HepG2 (cell line): Measurements from ENCODE around the gene AFDN. TPM values are rescaled to one million over a fixed set of nuclear protein-coding genes. Genes with fewer than 3 reads are reported as not detected.

Experiments
- CREB1 ChIP-seq, 2 experiments: fragments of 450-650 bp in 1 of 2; IDR thresholded peaks; 2 replicates each; pipeline ENCODE4 v1.6.1; 2016 to 2017; ENCODE audit warnings: control low read depth in 1 of 2, mild to moderate bottlenecking in 1 of 2, missing compliant biosample characterization in 1 of 2, missing genetic modification characterization in 1 of 2
- CREM ChIP-seq, 2 experiments: sonication (generic) in 1 of 2; formaldehyde crosslinking in 1 of 2; IDR thresholded peaks; 2 replicates each; pipeline versions ENCODE4 v1.4.0 to v1.6.1; 2016 to 2020; ENCODE audit warnings: antibody characterized with exemption in 1 of 2, mild to moderate bottlenecking in 1 of 2, missing genetic modification reagents in 1 of 2
- HMGXB3 ChIP-seq: sonication (generic); formaldehyde crosslinking; IDR thresholded peaks from 2 replicates; pipeline ENCODE4 v1.4.0; 2020; ENCODE audit warnings: missing genetic modification reagents, borderline replicate concordance
- HNRNPL ChIP-seq: fragments of 200-400 bp; formaldehyde crosslinking; IDR thresholded peaks from 2 replicates; pipeline ENCODE4 v1.6.1; 2017; ENCODE audit warnings: mild to moderate bottlenecking, low read depth, low read length
- HNRNPLL ChIP-seq: fragments of 200-400 bp; formaldehyde crosslinking; IDR thresholded peaks from 2 replicates; pipeline ENCODE4 v1.6.1; 2017; ENCODE audit warnings: mild to moderate bottlenecking, low read depth, low read length; ENCODE audit not compliant: poor library complexity, severe bottlenecking
- KLF12 ChIP-seq: sonication (generic); formaldehyde crosslinking; IDR thresholded peaks from 2 replicates; pipeline ENCODE4 v1.4.0; 2020; ENCODE audit warnings: missing genetic modification reagents, borderline replicate concordance
- MYC ChIP-seq: sonication (generic); formaldehyde crosslinking; IDR thresholded peaks from 2 replicates; pipeline ENCODE4 v1.9.0; 2021; ENCODE audit warnings: missing genetic modification reagents, borderline replicate concordance
- NR2F6 ChIP-seq, 2 experiments: IDR thresholded peaks; 2 replicates each; pipeline ENCODE4 v1.6.1; 2016; ENCODE audit warnings: antibody characterized with exemption in 1 of 2, mild to moderate bottlenecking in 1 of 2
- SNAI1 ChIP-seq: sonication (generic); formaldehyde crosslinking; IDR thresholded peaks from 2 replicates; pipeline ENCODE4 v1.5.0; 2020; ENCODE audit warnings: mild to moderate bottlenecking, missing genetic modification reagents, borderline replicate concordance
- STAG1 ChIP-seq: sonication (generic); formaldehyde crosslinking; IDR thresholded peaks from 2 replicates; pipeline ENCODE4 v1.4.0; 2020; ENCODE audit warnings: missing genetic modification reagents
- U2AF1 ChIP-seq: fragments of 200-400 bp; formaldehyde crosslinking; optimal IDR thresholded peaks from 2 replicates; pipeline ENCODE3; 2017; ENCODE audit warnings: mild to moderate bottlenecking, low read depth, low read length
- ZNF678 ChIP-seq: sonication (generic); formaldehyde crosslinking; IDR thresholded peaks from 2 replicates; pipeline ENCODE4 v1.4.0; 2020; ENCODE audit warnings: mild to moderate bottlenecking, missing genetic modification reagents
- ZNF687 ChIP-seq: sonication (generic); formaldehyde crosslinking; IDR thresholded peaks from 2 replicates; pipeline ENCODE4 v1.5.1; 2020; ENCODE audit warnings: mild to moderate bottlenecking, missing genetic modification reagents, moderate library complexity
- polyA plus RNA-seq, 8 experiments: library from polyadenylated mRNA; depleted of rRNA in 3 of 8; stranded (reverse) in 7 of 8; unstranded in 1 of 8; fragments of >200 nt; fragmentation: Illumina TruSeq in 4 of 8; extraction: Trizol in 4 of 8; gene quantifications; 2 replicates each; pipeline versions ENCODE4 v1.2.1 to v1.2.3, GENCODE V29; 2011 to 2016; ENCODE audit warnings: low read depth in 4 of 8, missing spikeins in 1 of 8, mixed read lengths in 1 of 8; ENCODE audit not compliant: insufficient read depth in 1 of 8
- total RNA-seq, 5 experiments: library from RNA; depleted of rRNA; stranded (reverse); fragments of >200 nt; fragmentation: Illumina TruSeq; extraction: Trizol; gene quantifications; 2 replicates each; pipeline ENCODE4 v1.2.3, GENCODE V29; 2016; ENCODE audit warnings: low read depth in 1 of 5
- TF ChIP-seq, protein P1 (sequence below): sonication (generic); formaldehyde crosslinking; IDR thresholded peaks from 2 replicates; pipeline ENCODE4 v1.4.0; 2020; ENCODE audit warnings: mild to moderate bottlenecking, missing genetic modification reagents

The AFDN gene
- total and polyA plus RNA-seq, 2 of the 13 experiments (the other 11 are each of a cell fraction or from before 2014, with no cell fraction given) = 136 to 151 TPM

DNA sequence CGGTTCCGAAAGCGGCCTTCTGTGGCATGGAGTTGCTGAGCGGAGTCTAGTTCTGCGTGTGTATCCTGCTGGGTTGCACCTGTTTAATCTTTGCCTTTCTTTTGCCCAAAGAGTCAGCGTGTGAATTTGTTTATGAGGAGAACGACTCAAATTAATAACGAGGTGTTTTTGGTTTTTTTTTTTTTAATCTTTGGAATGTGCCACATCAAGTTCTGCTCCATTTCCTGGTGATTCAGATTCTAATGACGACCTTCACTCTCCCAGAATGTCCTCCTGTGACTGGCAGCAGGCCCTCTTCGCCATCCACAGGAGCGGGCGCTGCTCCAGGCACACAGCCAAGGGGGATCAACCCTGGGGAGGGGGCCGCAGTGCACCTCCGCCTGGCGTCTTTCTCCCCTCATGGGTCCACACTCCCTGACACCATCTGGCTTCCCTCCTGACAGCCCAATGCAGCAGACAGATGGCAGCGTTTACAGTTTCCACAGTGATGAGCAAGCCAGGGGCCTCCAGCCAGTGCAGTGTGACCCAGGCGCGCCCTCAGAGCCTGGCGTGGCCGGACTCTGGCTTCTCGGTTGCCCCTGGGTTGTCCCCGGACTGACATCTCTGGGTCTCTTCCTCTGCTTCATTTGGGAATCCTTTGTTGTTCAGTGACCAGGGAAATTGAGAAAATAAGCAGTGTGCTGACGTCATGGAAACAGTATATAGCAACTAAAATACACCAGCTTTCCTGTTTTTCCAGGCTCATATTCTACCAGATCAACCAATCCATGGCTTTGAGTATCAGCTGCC is 27.5 kb upstream of the AFDN start (continued):
- TF ChIP-seq NR2F6 (IDR thresholded peaks at IDR 0.05) (no peak), NR2F6 (CRISPR knock-in tag; IDR thresholded peaks at IDR 0.05) (no peak), MYC (CRISPR knock-in tag) (0 out of 2 replicates have a peak, but pooled peaks have one; percentile 29), HNRNPL (0 out of 2 replicates have a peak, but pooled peaks have one; percentile 51), ZNF687 (peak; percentile 67), STAG1 (peak; percentile 38), KLF12 (CRISPR knock-in tag) (no peak), HNRNPLL (peak; percentile 31), U2AF1 (no peak), HMGXB3 (CRISPR knock-in tag) (no peak), SNAI1 (CRISPR knock-in tag) (no peak), CREM (IDR thresholded peaks at IDR 0.05) (0 out of 2 replicates have a peak, but pooled peaks have one; percentile 24), CREM (CRISPR knock-in tag; IDR thresholded peaks at IDR 0.05) (no peak), ZNF678 (no peak), CREB1 (IDR thresholded peaks at IDR 0.05) (peak; percentile 85), CREB1 (CRISPR knock-in tag; IDR thresholded peaks at IDR 0.05) (no peak)
- TF ChIP-seq, protein P1, sequence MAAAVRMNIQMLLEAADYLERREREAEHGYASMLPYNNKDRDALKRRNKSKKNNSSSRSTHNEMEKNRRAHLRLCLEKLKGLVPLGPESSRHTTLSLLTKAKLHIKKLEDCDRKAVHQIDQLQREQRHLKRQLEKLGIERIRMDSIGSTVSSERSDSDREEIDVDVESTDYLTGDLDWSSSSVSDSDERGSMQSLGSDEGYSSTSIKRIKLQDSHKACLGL = 0 out of 2 replicates have a peak, but pooled peaks have one; percentile 39
- TF ChIP-seq, all 625 proteins: peak for 26
